Neural cell (in vitro differentiated cells): ENCODE measurements around the gene KRT39. TPM values are rescaled to one million over a fixed set of nuclear protein-coding genes. Genes with fewer than 3 reads are reported as not detected.

Source experiments
- H2AFZ ChIP-seq: fragments of 200-600, 300-800 bp; sonication (generic), shearing (Covaris generic); 2 replicates; pipeline ENCODE4 v1.6.0; 2014; ENCODE audit warnings: low read depth, mild to moderate bottlenecking, antibody characterized with exemption, low read length, moderate library complexity
- H3F3A ChIP-seq: fragments of 200-600 bp; shearing (Covaris generic); 2 replicates; pipeline ENCODE4 v1.6.1; 2016; ENCODE audit warnings: mild to moderate bottlenecking, moderate library complexity, mixed read lengths, antibody characterized with exemption, low read length; ENCODE audit not compliant: insufficient read depth, poor library complexity, severe bottlenecking
- H3K27ac ChIP-seq: fragments of 200-600, 300-800 bp; sonication (generic), shearing (Covaris generic); 2 replicates; pipeline ENCODE4 v1.5.1; 2014; ENCODE audit warnings: mild to moderate bottlenecking, low read length, moderate library complexity
- H3K27me3 ChIP-seq: fragments of 300-800, 200-600 bp; sonication (generic), shearing (Covaris generic); 2 replicates; pipeline ENCODE4 v1.6.0; 2014; ENCODE audit warnings: mild to moderate bottlenecking, low read depth, low read length, moderate library complexity; ENCODE audit not compliant: insufficient read depth
- H3K36me3 ChIP-seq: fragments of 300-800, 200-600 bp; sonication (generic), shearing (Covaris generic); 2 replicates; pipeline ENCODE4 v1.5.1; 2014; ENCODE audit warnings: mild to moderate bottlenecking, antibody characterized with exemption, low read length, moderate library complexity; ENCODE audit not compliant: insufficient read depth
- H3K4me2 ChIP-seq: fragments of 300-800, 200-600 bp; sonication (generic), shearing (Covaris generic); 2 replicates; pipeline ENCODE4 v1.6.0; 2014; ENCODE audit warnings: mild to moderate bottlenecking, low read length
- H3K4me3 ChIP-seq: fragments of 300-800, 200-600 bp; sonication (generic), shearing (Covaris generic); 2 replicates; pipeline ENCODE4 v1.5.1; 2014; ENCODE audit warnings: mild to moderate bottlenecking, low read length, moderate library complexity
- H3K79me2 ChIP-seq: fragments of 200-600 bp; shearing (Covaris generic); replicated peaks from 2 replicates; pipeline ENCODE4 v1.6.0; 2014; ENCODE audit warnings: mild to moderate bottlenecking, low read length, moderate library complexity; ENCODE audit not compliant: insufficient read depth
- H3K9ac ChIP-seq: fragments of 300-800, 200-600 bp; sonication (generic), shearing (Covaris generic); 2 replicates; pipeline ENCODE4 v1.6.1; 2016; ENCODE audit warnings: mild to moderate bottlenecking, low read length, mixed read lengths
- H3K9me2 ChIP-seq: fragments of 200-600 bp; shearing (Covaris generic); 2 replicates; pipeline ENCODE4 v1.6.1; 2016; ENCODE audit warnings: mild to moderate bottlenecking, low read length, mixed read lengths; ENCODE audit not compliant: insufficient read depth
- H3K9me3 ChIP-seq: fragments of 200-600, 300-800 bp; sonication (generic), shearing (Covaris generic); 2 replicates; pipeline ENCODE4 v1.6.1; 2016; ENCODE audit warnings: mild to moderate bottlenecking, mixed run types, low read length, moderate library complexity, mixed read lengths
- H4K20me1 ChIP-seq: fragments of 200-600 bp; shearing (Covaris generic); 2 replicates; pipeline ENCODE4 v1.6.1; 2016; ENCODE audit warnings: mild to moderate bottlenecking, mixed run types; ENCODE audit not compliant: insufficient read depth
- CTCF ChIP-seq: fragments of 450-650 bp; IDR thresholded peaks from 2 replicates; pipeline ENCODE4 v1.5.1; 2014; ENCODE audit warnings: antibody characterized with exemption, mild to moderate bottlenecking, moderate library complexity; ENCODE audit not compliant: poor library complexity, severe bottlenecking
- EP300 ChIP-seq: fragments of 450-650 bp; conservative IDR thresholded peaks from 2 replicates; pipeline ENCODE4 v1.6.1; 2014; ENCODE audit warnings: antibody characterized with exemption, mild to moderate bottlenecking, moderate library complexity; ENCODE audit not compliant: poor library complexity, severe bottlenecking
- EZH2 ChIP-seq: fragments of 200-600, 300-800 bp; shearing (Covaris generic), sonication (generic); IDR thresholded peaks from 2 replicates; pipeline ENCODE4 v1.6.1; 2014; ENCODE audit warnings: antibody characterized with exemption, low read length, borderline replicate concordance, mild to moderate bottlenecking; ENCODE audit not compliant: insufficient read depth, poor library complexity, severe bottlenecking
- MXI1 ChIP-seq: fragments of 450-650 bp; conservative IDR thresholded peaks from 2 replicates; pipeline ENCODE4 v1.6.1; 2014; ENCODE audit warnings: antibody characterized with exemption, mild to moderate bottlenecking; ENCODE audit not compliant: poor library complexity, severe bottlenecking
- POLR2AphosphoS5 ChIP-seq: IDR thresholded peaks from 2 replicates; pipeline ENCODE4 v1.6.1; 2012
- RAD21 ChIP-seq: fragments of 450-650 bp; conservative IDR thresholded peaks from 2 replicates; pipeline ENCODE4 v1.6.1; 2014; ENCODE audit warnings: antibody characterized with exemption, mild to moderate bottlenecking, moderate library complexity
- REST ChIP-seq: IDR thresholded peaks from 2 replicates; pipeline ENCODE4 v1.6.1; 2012; ENCODE audit warnings: borderline replicate concordance
- SMC3 ChIP-seq: fragments of 450-650 bp; conservative IDR thresholded peaks from 2 replicates; pipeline ENCODE4 v1.6.1; 2014; ENCODE audit warnings: antibody characterized with exemption, mild to moderate bottlenecking, moderate library complexity; ENCODE audit not compliant: poor library complexity
- TAF1 ChIP-seq: IDR thresholded peaks from 2 replicates; pipeline ENCODE4 v1.6.1; 2012; ENCODE audit warnings: low read depth
- polyA plus RNA-seq: library from polyadenylated mRNA; depleted of rRNA; stranded (reverse); fragments of >200 nt; gene quantifications from 2 replicates; pipeline ENCODE4 v1.2.3, GENCODE V29; 2014

The KRT39 gene
- polyA plus RNA-seq, 1 donor from 2014 or later, result not detected

GRCh38 chr17:40938981-40939380 is 27.8 kb downstream of the KRT39 start:
- Histone ChIP-seq H3K4me3 (no peak overlapping the region), H3K9me3 (no peaks in the 10 kb centered on the region), H2AFZ (no peak overlapping the region), H3K27me3 (no peaks in the 10 kb centered on the region), H3F3A (no peaks in the 10 kb centered on the region), H3K36me3 (no peaks in the 10 kb centered on the region), H4K20me1 (no peaks in the 10 kb centered on the region), H3K9ac (no peak overlapping the region), H3K9me2 (no peaks in the 10 kb centered on the region), H3K79me2 (no peaks in the 10 kb centered on the region), H3K4me2 (no peak overlapping the region), H3K27ac (no peak overlapping the region)
- TF ChIP-seq REST, result no peak
- no peak for TF ChIP-seq SMC3
- TF ChIP-seq POLR2AphosphoS5, result no peak
- TF ChIP-seq EP300, result no peak
- no peak for TF ChIP-seq MXI1
- no peak for TF ChIP-seq EZH2
- TF ChIP-seq RAD21, result no peak
- no peak for TF ChIP-seq TAF1
- TF ChIP-seq CTCF, result no peak

- Histone ChIP-seq H3K27ac (no peak within 1 kb of the TSS), H3K27me3 (no peaks in the 10 kb centered on the region), H2AFZ (no peak within 1 kb of the TSS)
Measured at GRCh38 chr17:40937384-40937819, 29.3 kb downstream of the KRT39 start, which contains the start of gene KRT23. Gene KRT23, minus strand, starts transcription at chr17:40937646. Its CDS starts 1,043 bp downstream, at chr17:40936603.

More at GRCh38 chr17:40937384-40937819, 29.3 kb downstream of the KRT39 start, which contains the start of gene KRT23:
- H4K20me1 ChIP-seq, result no peaks in the 10 kb centered on the region
- H3K4me2 ChIP-seq, result no peak within 1 kb of the TSS
- H3K36me3 ChIP-seq, result no peaks in the 10 kb centered on the region
- H3K9me2 ChIP-seq, result no peaks in the 10 kb centered on the region
- H3K79me2 ChIP-seq, result no peaks in the 10 kb centered on the region
- no peaks in the 10 kb centered on the region for H3F3A ChIP-seq
- no peak within 1 kb of the TSS for H3K4me3 ChIP-seq
- no peak within 1 kb of the TSS for H3K9ac ChIP-seq
- no peak for TF ChIP-seq REST
- TF ChIP-seq CTCF, result no peak
- no peak for TF ChIP-seq POLR2AphosphoS5
- TF ChIP-seq EZH2, result no peak
- no peak for TF ChIP-seq RAD21
- TF ChIP-seq TAF1, result no peak
- TF ChIP-seq EP300, result no peak
- no peak for TF ChIP-seq SMC3
- TF ChIP-seq MXI1, result no peak
- no peaks in the 10 kb centered on the region for H3K9me3 ChIP-seq
